Sigmoid colon (tissue), 4 donors: ENCODE results near the gene TEX51.

ENCODE experiments used
- EP300 ChIP-seq, 4 donors: sonication (generic); formaldehyde crosslinking; IDR thresholded peaks; one replicate each; pipeline ENCODE4 v1.6.1; 2017; ENCODE audit warnings: antibody characterized with exemption in 4 of 4
- POLR2A ChIP-seq, 2 donors: fragments of 450-650 bp; IDR thresholded peaks; one replicate each; pipeline ENCODE4 v1.6.1; 2016; ENCODE audit warnings: antibody characterized with exemption in 2 of 2, mild to moderate bottlenecking in 2 of 2, moderate library complexity in 2 of 2

DNA sequence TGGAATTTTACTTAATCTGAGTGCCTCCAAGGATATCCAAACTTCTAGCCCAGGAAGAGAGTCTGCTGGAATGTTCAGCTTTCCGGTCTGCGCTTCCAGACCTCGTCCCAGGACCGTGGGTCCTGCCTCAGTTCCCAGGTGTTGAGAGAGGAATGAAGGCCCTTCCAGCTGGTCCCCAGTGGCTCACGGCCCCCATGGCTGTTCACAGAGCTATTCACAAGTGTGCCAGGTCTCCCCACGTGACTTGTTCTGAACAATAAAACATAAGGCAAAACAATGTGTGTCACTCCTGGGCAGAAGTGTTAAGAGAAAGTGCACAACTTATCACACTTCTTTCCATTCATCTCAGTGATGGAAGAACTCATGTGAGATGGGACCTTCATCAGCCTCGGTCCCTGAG lies 20.1 kb upstream of the TEX51 start:
- TF ChIP-seq POLR2A (IDR thresholded peaks at IDR 0.05) (no peak), EP300 (IDR thresholded peaks at IDR 0.05) (no peak)
